Forelimb muscle (tissue), 1 donor: ENCODE results near the gene MYO10. TPM values are rescaled to one million over a fixed set of nuclear protein-coding genes. Genes with fewer than 3 reads are reported as not detected.

Source experiments
- DNase-seq: peaks from one replicate; pipeline ENCODE4 v3.0.0-alpha.2; 2013; ENCODE audit warnings: low read depth
- polyA plus RNA-seq: library from polyadenylated mRNA; unstranded; fragments of 120-200 nt; gene quantifications from one replicate; pipeline ENCODE4 v1.2.1, GENCODE V29; 2013; ENCODE audit not compliant: insufficient read length

MYO10 gene
- polyA plus RNA-seq, 1 donor: 27.2 TPM

DNA sequence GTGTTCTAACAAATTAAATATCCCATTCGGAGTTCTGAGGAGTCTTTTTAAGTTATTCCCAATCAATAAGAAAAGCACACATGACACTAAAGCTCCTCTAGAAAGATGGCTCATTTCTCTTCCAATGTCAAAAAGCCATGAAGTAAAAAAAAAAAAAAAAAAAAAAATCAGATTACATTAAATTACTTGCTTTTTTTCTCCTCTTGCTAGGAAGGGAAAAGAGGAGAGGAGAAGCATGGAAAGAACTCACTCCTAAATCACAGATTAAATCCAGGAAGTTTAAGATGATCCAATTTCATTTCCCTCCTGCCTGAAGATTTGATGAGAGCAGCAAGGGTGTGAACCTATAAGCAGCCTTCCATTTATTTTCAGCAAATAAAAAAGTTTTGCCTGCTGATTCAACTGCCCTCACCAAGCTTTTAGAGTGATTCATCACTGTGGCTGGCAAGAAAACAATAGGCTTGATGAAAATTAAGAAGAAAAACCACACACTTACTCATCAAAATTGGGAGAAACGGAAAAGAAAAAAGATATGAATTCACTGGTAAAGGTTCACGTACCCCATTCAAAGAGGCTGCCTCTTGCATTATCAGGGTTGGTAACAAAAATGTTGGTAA lies 19.7 kb downstream of the MYO10 start:
- DNase-seq: no peak

DNA sequence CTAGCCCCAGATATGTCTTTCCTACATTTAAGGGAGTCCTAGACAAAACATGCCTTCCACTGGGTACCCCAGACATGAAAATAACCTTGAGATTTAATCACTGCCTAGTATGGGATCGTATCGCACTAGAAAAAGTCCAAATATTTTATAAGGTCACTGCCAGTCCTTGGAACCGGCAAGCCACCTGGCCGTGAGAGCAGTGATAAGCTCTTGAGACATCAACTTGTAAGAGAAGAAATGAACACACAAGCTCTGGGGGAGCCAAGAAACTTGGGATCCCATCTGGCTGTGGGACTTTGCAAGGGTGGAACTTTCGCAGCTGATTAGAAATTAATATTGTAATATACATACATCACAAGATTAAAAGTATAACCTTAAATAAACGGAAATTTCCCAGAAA lies 21.5 kb downstream of the MYO10 start:
- no peak for DNase-seq

DNA sequence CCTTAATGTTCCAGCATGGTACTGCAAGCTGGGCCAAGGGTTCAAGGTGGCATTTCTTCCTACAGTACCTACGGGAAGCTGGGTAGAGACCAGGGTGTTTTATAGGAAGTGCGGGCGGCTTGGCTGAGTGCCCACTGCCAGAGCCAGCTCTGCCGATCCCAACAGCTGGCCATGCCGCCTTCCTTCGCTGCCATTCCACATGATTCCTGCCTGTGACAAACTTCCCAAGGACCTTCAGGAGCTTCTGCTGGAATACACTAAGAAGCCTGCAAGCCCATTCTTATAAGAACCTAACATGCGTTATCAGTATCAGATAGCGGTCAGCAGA lies 22.0 kb downstream of the MYO10 start:
- DNase-seq: no peak

DNA sequence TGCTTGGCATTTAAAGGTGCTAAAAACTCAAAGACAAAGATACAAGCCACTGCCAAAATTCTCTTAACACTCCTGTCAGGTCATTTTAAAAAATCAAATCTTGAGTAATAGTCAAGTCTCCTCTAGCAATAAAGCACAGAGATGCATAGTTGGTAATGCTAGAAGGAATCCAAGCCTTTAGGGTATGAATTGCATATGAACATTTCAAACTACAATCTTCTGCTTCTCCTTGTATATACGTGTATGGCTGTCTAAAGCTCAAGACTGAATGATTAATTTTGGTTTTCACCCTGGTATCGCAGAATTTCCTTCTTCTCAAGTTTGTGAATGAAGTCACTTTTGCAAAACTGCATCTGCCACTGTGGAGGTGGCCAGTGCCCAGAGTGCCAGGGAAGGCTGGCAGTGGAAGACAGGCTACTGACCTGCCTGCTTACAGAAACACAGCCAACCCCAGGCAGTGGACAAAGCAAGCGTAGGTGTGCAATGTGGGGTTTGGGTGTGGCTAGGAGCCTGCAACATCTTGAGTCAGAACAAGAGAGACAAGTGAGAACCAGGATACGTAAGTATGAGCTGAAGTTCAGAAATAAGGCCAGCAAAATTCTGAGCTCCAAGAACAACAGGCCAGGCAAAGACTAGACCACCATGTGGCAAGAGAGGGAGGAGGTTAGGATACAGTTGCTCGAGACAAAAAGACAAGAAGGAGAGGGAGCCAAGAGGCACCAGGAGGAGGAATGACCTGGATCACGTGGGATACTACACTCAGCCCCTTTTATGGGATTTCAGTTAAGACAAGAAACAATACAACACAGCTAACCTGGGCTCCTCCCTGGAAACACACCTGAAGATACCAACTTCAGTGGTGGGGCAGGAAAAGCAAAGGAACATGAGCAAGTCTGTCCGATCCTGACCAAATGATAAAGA lies 22.6 kb downstream of the MYO10 start:
- DNase-seq: no peak

DNA sequence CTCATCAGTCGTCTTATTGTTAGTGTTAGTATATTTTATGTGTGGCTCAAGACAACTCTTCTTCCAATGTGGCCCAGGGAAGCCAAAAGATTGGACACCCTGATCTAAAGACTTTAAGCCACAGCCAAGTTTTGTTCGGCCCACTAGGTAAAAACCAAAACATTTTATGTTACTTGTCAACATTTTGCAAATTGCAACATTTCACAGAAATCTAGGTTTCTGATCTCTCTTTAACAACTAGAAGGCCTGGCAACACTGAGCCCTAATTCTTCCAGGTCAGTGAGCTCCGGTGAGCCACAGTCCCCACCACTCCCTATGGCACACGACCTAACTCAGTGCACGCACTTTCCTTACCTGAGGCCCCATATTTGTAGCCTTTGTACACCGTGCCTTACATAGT lies 24.0 kb downstream of the MYO10 start:
- DNase-seq: no peak

DNA sequence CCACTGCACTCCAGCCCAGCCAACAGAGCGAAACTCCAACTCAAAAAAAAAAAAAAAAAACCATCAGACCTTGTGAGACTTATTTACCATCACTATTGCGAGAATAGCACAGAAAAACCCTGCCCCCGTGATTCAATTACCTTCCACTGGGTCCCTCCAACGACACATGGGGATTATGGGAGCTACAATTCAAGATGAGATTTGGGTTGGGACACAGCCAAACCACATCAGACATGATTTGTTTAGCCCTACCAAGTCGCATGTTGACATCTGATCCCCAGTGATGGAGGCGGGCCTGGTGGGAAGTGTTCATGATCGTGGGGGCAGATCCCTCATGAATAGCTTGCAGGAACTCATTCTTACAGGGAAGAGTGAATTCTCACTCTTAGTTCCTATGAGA lies 26.6 kb downstream of the MYO10 start:
- no peak for DNase-seq

DNA sequence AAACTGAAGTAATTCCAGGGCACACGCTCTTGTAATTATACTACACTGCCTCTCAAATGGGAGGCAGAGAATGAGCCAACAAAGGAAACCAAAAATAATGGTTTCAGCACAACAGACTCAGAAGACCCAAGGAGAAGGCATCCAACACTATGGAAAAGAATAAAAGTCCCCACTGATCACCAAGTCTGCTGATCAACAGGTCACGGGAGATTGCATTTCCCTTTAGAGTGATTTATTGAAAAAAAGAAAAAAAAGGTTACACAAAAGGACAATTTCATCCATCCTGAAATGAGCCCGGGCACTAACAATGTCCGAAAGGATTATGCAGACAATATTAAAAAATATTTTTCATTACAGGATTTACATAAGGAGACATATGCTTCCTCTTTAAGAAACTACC lies 28.8 kb downstream of the MYO10 start:
- DNase-seq: no peak

DNA sequence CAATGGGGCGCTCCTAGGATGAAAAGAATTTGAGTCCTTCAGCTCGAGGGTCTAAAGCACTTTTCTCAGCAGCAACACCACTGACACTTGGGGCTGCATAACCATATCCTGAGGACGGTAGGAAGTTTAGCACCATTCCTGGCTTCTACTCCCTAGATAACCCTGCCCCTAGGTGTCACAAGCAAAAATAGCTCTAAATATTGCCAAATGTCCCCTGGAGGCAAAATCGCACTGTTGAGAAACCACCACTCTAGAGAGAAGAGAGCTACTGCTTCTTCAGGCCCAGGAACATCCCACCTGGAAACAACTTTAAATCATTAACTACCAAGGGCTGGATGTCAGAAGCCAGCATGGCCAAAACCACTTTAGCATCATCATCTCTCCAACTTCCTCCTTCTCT lies 29.8 kb downstream of the MYO10 start:
- DNase-seq: no peak

DNA sequence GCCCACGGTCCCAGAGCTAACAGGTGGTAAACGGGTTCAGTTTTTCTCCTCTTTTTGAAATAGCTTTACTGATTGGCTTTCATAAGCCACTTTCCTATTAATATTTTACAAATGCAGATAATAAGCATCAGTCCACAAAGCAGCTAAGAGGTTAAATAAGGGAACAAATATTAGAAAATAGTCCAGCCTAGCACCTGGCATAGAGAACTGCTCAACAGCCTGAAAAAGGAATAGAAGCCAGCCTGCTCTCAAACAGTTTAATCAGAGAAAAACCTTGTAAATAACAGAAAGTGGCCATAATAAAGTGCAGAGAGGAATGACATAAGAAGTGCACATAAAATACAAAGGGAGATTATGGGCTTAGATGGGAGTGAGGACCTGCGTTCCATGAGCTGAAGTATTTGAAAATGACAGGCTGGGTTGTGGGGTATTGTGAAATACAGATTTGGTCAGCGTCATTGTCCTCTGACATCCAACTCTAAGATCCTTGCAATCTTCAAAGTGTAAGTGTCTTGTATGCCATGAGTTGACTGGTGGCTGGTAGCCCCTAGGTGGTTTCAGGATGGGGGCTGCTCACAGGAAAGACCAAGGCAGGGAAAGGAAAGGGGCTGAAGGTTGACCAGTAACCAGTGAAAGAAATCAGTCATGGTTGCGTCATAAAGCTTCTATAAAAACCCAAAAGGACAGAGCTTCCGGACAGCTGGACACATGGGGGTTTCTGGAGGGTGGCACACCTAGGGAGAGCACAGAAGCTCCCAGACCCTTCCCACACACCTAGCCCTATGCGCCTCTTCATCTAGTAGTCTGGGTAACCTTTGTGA lies 32.4 kb downstream of the MYO10 start:
- DNase-seq: no peak

DNA sequence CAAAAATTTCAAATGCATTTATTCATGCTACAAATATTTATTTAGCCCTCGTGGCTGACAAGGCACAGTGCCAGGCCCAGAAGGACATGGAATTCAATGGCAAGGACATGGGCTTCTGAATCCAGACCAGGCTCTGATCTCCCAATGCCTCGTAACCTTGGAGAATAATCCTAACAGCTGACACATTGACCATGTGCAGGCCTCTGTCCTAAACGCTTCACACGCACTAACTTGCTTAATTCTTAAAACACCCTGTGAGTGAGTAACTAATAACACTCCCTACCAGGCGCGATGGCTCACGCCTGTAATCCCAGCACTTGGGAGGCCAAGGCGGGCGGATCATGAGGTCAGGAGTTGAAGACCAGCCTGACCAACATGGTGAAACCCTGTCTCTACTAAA lies 33.2 kb downstream of the MYO10 start:
- no peak for DNase-seq

DNA sequence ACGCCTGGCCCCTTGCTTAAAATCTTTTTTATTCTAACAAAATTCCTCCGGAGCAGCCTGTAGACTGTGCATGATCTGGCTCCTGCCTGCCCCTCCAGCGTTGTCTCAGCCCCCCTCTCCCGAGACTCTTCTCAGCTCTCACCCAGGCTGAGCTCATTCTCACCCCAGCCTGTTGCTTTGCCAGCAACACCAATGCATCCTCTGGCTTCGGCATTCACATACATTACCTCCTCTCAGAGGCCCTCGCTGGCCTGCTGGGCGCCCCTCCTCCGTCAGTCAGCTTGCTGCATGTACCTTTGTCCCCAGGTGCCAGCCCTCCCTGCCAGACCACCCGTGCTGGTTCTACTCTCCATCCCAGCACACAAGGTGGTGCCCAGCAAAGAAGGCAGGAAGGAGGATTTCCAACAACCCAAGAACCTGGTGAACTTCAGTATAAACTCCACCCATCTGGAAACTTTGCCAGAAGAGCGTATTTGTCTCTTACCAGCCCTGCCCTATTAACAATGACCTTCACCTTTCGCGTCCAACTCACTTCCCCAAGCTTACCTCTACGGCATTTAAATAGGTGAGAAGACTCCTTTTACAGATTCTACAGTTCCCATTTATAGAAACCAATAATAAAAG lies 35.0 kb downstream of the MYO10 start:
- no peak for DNase-seq

DNA sequence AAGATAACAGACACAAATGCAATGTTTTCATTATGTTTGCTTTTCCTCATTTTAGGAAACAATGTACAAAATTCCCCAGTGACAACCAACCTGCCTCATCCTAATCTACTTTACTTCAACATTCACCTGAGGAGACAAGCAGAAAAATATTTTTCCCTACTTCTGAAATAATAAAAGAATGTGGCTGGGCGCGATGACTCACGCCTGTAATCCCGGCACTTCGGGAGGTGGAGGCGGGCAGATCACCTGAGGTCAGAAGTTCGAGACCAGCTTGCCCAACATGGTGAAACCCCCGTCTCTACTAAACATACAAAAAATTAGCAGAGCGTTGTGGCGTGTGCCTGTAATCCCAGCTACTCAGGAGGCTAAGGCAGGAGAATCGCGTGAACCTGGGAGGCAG lies 36.9 kb downstream of the MYO10 start:
- DNase-seq: no peak

DNA sequence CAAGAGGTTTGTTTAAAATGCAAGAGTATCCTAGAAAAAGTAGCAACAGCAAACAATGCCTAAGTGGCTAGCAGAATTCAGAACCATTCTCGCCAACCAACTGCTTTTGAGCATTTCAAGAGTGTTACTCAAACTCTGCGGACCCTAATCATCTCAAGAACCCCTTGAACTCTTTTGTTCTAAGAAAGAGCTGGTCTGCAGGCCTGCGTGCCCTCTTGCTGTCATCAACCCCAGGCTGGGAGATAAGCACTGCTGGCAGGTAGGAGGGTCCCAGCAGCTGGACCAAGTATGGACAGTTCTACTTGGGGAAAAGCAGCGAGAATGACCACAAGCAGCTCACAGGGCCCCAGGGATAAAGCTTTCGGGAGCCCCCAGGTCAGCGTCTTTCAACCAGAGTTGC lies 38.3 kb downstream of the MYO10 start:
- no peak for DNase-seq

DNA sequence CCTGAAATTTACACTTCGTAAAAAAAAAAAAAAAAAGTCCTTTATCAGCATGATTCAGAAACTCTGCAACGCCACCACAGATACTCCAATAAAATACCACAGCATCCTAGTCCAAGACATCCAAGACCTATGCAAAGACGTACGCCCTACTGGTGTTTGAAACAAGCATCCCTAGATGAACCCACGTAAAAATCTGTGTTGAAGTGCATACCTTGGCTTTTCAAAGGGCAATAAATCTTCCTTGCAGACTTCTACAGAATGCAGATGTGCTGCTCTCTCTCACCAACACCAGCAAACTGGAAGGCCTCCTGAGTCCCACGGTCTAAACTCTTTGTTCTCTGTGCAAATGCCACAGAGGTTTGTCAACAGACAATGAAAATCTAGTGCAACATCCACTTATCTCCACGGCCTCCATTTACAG lies 38.8 kb downstream of the MYO10 start:
- no peak for DNase-seq

DNA sequence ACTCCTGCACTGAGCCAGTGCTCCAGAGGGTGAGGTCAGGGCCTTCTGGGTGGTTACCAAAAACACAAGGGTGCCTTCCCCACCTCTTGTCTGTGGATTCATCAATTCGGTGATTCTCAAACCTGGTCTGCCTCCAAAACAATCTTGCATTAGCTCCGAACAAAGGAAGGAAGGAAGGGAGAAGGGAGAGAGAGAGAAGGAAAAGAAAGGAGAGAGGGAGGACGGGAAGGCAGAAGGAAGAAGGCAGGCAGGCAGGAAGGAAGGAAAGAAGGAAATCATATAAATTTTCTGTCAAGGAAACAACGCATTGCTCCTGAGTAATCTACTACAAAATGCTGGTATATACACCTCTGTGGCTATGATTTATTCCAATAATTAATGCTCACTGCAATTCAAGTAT lies 39.3 kb downstream of the MYO10 start:
- DNase-seq: no peak

DNA sequence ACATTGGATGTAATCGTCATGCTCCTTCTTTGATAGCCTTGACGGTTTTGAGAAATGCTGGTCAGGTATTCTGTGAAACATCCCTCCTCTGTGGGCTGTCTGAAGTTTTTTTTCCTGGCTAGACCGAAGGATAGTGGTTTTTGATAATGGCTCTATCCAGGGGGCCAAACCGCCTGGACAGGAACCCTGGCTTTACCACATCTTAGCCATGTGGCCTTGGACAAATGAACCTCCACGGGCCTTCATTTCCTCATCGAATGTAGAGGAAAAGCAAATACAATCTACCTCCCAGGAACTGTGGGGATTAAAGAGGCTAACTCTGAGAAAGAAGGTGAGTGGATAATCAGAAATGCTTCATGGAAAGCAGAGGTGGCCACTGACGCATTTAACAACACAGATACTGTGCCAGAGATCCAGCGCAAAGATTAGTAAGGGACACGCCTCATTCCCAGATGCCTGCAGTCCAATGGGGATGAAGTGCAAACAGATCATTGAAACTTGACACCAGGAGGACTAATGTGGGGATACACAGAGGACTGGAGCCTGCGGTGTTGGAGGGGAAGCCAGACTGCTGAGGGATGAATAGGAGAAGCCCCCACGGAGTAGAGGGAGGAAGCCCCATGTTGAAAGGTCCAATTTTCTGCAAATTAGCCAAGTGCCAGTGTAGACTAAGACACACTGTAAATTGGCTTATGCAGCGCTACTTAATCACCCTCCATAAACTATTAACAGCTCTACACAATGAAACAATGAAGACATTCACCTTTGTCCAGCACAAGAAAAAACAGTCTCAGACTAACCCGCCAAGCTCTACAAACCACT lies 41.6 kb downstream of the MYO10 start:
- no peak for DNase-seq

DNA sequence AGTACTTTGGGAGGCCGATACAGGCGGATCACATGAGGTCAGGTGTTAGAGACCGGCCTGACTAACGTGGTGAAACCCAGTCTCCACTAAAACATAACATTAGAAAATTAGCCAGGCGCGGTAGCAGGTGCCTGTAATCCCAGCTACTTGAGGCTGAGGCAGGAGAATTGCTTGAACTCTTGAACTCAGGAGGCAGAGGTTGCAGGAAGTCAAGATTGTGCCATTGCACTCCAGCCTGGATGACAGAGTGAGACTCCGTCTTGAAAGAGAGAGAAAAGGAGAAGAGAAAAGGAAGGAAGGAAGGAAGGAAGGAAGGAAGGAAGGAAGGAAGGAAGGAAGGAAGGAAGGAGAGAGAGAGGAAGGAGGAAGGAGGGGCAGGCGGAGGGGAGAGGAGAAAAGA lies 45.1 kb downstream of the MYO10 start:
- no peak for DNase-seq

DNA sequence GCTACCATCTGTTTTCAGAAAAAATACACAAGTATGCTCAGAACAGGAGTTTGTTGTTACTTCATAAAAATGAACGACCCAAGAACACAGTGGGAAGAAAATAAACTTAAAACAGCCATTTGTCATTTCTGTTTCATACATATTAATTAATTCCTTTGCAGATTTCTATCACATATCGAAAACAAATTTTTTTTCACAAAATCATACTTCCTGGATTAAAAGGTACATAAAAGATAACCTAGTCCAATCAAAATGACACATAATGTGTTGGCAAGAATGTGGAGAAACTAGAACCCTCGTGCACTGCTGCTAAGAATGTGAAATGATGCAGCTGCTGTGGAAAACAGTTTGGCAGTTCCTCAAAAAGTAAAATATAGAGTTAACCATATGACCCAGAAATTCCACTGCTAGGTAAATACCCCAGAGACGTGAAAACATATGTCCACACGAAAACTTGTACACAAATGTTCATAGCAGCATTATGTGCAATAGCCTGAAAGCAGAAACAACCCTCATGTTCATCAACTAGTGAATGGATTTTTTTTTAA lies 46.0 kb downstream of the MYO10 start:
- DNase-seq: no peak

DNA sequence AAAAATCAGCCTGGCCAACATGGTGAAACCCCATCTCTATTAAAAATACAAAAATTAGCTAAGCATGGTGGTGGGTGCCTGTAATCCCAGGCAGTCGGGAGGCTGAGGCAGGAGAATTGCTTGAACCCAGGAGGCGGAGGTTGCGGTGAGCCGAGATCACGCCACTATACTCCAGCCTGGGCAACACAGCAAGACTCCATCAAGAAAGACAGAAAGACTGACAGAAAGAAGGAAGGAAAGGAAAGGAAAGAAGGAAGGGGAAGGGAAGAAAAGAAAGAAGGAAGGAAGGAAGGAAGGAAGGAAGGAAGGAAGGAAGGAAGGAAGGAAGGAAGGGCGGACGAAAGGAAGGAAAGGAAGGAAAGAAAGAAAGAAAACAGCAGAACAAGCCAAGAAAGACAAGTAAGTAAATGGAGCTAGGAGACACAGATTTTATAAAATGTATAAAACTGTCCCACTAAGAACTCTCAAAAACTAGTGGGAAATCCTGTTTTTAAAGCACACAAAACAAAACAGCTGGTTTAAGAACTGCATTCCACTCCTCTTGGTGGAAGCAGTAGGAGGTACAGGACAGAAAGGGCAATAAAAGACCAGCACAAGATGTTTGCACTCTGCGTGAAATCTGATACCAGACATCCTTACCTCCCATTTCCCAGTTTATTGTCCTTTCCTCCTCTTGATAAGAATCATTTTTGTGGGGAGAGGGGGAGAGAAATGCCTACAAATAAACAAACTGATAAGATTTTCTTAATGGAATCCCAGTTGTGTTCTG lies 46.7 kb downstream of the MYO10 start:
- no peak for DNase-seq

DNA sequence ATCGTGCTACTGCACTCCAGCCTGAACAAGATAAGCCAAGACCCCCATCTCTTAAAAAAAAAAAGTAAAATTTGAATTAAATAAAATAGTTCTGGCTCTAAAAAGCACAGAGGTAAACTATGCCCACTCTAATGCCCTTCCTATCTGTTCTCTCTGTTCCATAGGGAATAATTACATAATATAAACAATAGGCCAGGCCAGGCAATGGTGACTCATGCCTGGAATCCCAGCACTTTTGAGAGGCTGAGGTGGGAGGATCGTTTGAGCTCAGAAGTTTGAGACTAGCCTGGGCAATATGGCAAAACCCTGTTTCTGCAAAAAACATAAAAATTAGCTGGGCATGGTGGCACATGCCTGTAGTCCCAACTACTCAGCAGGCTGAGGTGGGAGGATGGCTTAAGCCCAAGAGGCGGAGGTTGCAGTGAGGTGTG lies 47.4 kb downstream of the MYO10 start:
- DNase-seq: no peak
